ENCODE results near the gene STN1. TPM values are rescaled to one million over a fixed set of nuclear protein-coding genes. Genes with fewer than 3 reads are reported as not detected.

Gene STN1
- polyA plus RNA-seq, 1 of the 3 experiments (the other 2 are of a cell fraction): 22.1 TPM

- TF ChIP-seq CTCF (IDR thresholded peaks at IDR 0.05) (no peak), USF1 (IDR thresholded peaks at IDR 0.05; ENCODE audit: borderline replicate concordance, low read depth) (no peak), PBX3 (IDR thresholded peaks at IDR 0.05) (no peak), NRF1 (IDR thresholded peaks at IDR 0.05; ENCODE audit: low read depth, low read length) (no peak), GABPA (IDR thresholded peaks at IDR 0.05; ENCODE audit: low read depth) (no peak), NFIC (IDR thresholded peaks at IDR 0.05; ENCODE audit: borderline replicate concordance) (no peak), FOXJ3 (CRISPR knock-in tag; IDR thresholded peaks at IDR 0.05) (0 out of 2 replicates have a peak, but pooled peaks have one; percentile 23), FOSL2 (IDR thresholded peaks at IDR 0.05; ENCODE audit: borderline replicate concordance, low read depth) (no peak), ELF1 (IDR thresholded peaks at IDR 0.05) (no peak), GATA2 (CRISPR knock-in tag; IDR thresholded peaks at IDR 0.05) (peak; percentile 59; the same call in 1 of the 2 replicates), CHD2 (IDR thresholded peaks at IDR 0.05; ENCODE audit: low read length, partially characterized antibody) (peak; percentile 57), RXRA (IDR thresholded peaks at IDR 0.05; ENCODE audit: borderline replicate concordance, low read depth) (no peak), POLR2AphosphoS5 (IDR thresholded peaks at IDR 0.05; ENCODE audit: low read depth, low read length) (no peak), RCOR1 (IDR thresholded peaks at IDR 0.05; ENCODE audit: low read length) (peak; percentile 23; the same call in 1 of the 2 replicates), TEAD4 (IDR thresholded peaks at IDR 0.05; ENCODE audit: borderline replicate concordance, insufficient read depth) (no peak), REST (IDR thresholded peaks at IDR 0.05; ENCODE audit: low read depth, low read length) (no peak), MXI1 (IDR thresholded peaks at IDR 0.05; ENCODE audit: low read depth, low read length) (peak; percentile 81; the same call in 1 of the 2 replicates)
Measured at GRCh38 chr10:103874730-103875129, 43.3 kb downstream of the STN1 start (continued).
